ENCODE measurements around the gene DCAF11.

DCAF11 gene

DNA sequence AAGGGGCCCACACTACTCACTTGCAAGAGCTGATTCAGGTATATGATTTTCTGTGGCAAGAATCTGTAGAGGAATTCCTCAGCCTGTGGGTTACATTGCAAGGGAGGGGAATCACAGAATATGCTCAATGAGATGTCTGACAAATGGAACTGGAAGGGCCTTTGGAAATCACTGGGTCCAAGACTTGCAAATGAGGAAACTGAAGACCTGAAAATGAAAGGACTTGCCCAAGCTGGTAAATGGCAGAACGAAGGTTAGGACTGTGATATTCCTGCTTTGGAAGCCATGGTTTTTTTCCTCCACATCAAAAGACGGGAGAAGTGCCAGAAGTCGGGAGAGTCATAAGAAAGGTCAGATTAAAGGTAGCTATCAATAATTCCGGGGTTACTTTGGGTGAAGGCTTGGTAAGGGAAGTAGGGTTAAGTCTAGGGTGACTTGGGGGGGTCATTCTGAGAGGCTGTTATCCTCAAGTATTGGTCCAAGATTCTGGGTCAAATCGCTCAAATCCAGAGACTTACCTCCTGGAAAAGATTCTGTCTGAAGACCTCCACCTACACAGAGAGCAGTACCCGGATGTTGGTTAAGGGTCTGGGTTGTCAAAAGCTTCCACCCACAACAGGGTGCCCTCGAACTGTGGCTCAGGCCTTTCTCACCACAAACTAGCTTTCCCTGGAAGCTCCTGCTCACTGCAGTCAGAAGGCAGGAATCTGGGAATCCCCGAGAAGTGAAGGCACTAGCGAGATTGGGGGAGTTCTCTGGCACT lies 31.3 kb downstream of the DCAF11 start:
- no peak for DNase-seq (ENCODE audit: low read depth, low spot score)
- in situ Hi-C loops (cut with HindIII; ENCODE audit: low sequenced_read_pairs): no loop called here
- peak overlapping the region; percentile 89 for H3K4me3 ChIP-seq (ENCODE audit: low read depth, low read length)
- TF ChIP-seq, protein P1, sequence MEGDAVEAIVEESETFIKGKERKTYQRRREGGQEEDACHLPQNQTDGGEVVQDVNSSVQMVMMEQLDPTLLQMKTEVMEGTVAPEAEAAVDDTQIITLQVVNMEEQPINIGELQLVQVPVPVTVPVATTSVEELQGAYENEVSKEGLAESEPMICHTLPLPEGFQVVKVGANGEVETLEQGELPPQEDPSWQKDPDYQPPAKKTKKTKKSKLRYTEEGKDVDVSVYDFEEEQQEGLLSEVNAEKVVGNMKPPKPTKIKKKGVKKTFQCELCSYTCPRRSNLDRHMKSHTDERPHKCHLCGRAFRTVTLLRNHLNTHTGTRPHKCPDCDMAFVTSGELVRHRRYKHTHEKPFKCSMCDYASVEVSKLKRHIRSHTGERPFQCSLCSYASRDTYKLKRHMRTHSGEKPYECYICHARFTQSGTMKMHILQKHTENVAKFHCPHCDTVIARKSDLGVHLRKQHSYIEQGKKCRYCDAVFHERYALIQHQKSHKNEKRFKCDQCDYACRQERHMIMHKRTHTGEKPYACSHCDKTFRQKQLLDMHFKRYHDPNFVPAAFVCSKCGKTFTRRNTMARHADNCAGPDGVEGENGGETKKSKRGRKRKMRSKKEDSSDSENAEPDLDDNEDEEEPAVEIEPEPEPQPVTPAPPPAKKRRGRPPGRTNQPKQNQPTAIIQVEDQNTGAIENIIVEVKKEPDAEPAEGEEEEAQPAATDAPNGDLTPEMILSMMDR (IDR thresholded peaks at IDR 0.05; ENCODE audit: low read depth, low read length): no peak

DNA sequence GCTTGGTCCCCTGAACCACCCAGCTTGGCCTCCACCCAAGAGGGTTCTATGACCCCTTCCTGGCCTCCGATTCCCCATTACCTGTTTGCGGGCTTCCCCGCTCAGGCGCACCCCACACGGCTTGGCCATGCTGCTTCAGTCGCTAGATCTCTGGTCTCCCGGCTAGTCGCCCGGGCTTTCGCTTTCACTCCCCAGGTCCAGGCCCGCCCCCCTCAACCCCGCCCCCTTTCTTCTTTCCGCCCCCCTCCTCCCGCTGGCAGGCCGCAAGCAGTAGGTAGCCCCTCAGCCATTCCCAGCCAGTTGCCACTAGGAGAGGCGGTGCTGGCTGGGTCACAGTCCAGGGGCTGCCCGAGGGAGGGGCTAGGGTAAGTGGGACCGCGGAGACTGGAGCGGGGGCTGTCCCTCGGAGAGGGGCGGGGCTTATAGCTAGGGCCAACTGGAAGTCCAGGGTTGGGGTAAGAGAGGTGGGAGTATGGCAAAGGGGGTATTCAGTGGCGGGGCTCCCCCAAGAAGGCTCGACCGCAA lies 31.9 kb downstream of the DCAF11 start, which contains the start of gene PSME2:
Gene PSME2 (minus strand): TSS at position 158 of the 525 bp plus-strand sequence. CDS start 29 bp downstream, at position 129.
- in situ Hi-C loops (cut with HindIII; ENCODE audit: low sequenced_read_pairs): no loop called here
- H3K4me3 ChIP-seq (ENCODE audit: low read depth, low read length): peak within 1 kb of the TSS; percentile 89
- TF ChIP-seq, protein P1 (IDR thresholded peaks at IDR 0.05; ENCODE audit: low read depth, low read length): no peak
- DNase-seq (ENCODE audit: low read depth, low spot score): peak; percentile 99

DNA sequence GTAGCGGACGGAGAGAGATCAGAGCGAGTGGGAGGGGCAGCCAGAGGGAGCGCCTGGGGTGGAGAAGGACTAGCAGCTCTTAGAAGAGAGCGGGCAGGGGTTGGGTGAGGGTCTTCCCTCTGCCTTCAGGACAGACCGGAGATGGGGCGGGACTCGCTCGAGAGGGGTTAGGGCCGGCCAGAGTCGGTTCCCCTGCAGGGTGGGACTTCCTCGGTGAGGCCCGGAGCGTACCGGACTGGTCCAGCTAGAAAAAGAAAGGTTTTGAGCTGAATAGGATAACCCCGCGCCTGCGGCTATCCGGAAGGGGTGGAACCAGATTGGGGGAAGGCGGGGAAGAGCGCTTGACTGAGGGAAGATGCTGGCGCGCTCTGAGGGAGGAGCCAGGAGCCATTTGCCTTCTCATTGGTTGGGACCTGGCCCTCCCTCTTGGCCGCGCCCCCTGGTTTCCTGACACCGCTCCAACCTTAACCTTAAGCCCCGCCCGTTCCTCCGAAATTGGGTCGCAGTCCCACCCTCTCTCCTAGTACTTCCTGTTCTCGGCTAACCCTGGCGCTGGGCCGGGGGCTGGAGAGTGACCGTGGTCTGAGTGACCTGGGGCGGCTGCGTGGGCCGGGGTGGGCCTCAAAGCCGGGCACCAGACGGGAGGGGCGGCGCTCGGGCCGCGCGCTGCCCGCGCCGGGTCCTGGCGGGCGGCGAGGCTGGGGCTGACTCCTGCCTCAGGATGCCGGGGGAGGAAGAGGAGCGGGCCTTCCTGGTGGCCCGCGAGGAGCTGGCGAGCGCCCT lies 32.6 kb downstream of the DCAF11 start, which contains the start of gene RNF31:
Gene RNF31 (plus strand): TSS at position 521 of the 783 bp plus-strand sequence. CDS start 201 bp downstream, at position 722.
- peak; percentile 99 for DNase-seq (ENCODE audit: low read depth, low spot score)
- TF ChIP-seq, protein P1 (IDR thresholded peaks at IDR 0.05; ENCODE audit: low read depth, low read length): no peak
- H3K4me3 ChIP-seq (ENCODE audit: low read depth, low read length): peak within 1 kb of the TSS; percentile 89
- in situ Hi-C loops (cut with HindIII; ENCODE audit: low sequenced_read_pairs): no loop called here

DNA sequence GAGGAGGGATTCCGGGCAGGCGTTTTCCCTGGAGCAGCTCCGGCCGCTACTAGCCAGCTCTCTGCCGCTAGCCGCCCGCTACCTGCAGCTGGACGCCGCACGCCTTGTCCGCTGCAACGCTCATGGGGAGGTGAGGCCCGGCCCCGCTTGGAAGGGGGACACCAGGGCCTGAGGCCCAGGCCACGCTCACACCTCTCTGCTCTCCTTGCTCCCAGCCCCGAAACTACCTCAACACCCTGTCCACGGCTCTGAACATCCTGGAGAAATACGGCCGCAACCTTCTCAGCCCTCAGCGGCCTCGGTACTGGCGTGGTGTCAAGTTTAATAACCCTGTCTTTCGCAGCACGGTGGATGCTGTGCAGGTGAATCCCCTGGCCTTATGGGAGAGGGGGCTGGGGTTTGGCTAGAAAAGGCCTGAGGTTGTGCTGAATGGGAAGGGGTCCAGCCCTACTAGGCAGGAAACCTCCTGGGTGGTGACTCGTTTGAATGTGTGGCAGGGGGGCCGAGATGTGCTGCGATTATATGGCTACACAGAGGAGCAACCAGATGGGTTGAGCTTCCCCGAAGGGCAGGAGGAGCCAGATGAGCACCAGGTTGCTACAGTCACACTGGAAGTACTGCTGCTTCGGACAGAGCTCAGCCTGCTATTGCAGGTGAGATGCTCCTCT lies 33.3 kb downstream of the DCAF11 start:
- in situ Hi-C loops (cut with HindIII; ENCODE audit: low sequenced_read_pairs): no loop called here
- TF ChIP-seq, protein P1 (IDR thresholded peaks at IDR 0.05; ENCODE audit: low read depth, low read length): no peak
- peak overlapping the region; percentile 89 for H3K4me3 ChIP-seq (ENCODE audit: low read depth, low read length)
- DNase-seq (ENCODE audit: low read depth, low spot score): no peak

DNA sequence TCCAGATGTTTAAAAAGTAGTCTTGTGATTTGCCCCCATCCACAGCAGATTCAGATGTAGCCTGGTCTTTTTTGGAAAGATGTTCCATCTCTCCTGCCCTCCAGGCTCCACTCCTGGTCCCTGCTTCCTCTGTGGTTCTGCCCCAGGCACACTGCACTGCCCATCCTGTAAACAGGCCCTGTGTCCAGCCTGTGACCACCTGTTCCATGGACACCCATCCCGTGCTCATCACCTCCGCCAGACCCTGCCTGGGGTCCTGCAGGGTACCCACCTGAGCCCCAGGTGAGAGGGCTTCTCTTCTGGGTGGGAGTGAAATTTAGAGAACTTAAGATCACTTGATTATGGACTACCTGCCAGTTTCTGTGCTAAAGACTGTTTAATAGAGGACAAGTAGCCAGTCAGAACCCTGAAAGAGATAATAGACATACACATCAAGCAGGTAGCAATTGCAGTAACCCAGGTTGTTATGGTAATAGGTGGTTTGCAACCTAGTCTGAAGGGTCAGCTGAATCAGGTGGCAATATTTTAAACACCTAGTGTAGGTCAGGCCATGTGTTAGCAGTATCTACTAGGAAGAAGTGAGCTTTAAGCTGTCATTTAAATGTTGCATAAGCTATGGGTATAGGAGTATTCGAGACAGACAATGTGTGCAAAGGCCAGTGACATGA lies 34.9 kb downstream of the DCAF11 start:
- in situ Hi-C loops (cut with HindIII; ENCODE audit: low sequenced_read_pairs): no loop called here
- TF ChIP-seq, protein P1 (IDR thresholded peaks at IDR 0.05; ENCODE audit: low read depth, low read length): no peak
- DNase-seq (ENCODE audit: low read depth, low spot score): no peak

More for the DNA sequence above, 34.9 kb downstream of the DCAF11 start:
- H3K4me3 ChIP-seq (ENCODE audit: low read depth, low read length): no peak overlapping the region

Data from astrocyte of the spinal cord (primary cell).